B cell (primary cell): ENCODE results near the gene CFAP141. TPM values are rescaled to one million over a fixed set of nuclear protein-coding genes. Genes with fewer than 3 reads are reported as not detected.

Experiments
- ATAC-seq: fragments of 200-7000 bp; cut with Tn5 transposase; one replicate; pipeline ENCODE4 v1.10.0; 2021; ENCODE audit warnings: low read depth, mild to moderate bottlenecking, moderate number of reproducible peaks, moderate library complexity
- CTCF ChIA-PET: fragments of 350-600 bp; sonication (Branson Sonifier 250); formaldehyde crosslinking; loops from one replicate; lab custom pipeline; 2021; ENCODE audit warnings: antibody characterized with exemption, inconsistent platforms; lab: Charles Lee
- POLR2A ChIA-PET: fragments of 350-600 bp; sonication (Branson Sonifier 250); formaldehyde crosslinking; loops from one replicate; lab custom pipeline; 2021; ENCODE audit warnings: antibody characterized with exemption; lab: Charles Lee
- DNase-seq: peaks from one replicate; pipeline ENCODE4 v3.0.0; 2013
- H2AFZ ChIP-seq: 2 replicates; pipeline ENCODE4 v1.6.1; 2012; ENCODE audit warnings: mild to moderate bottlenecking, low read depth, low read length; ENCODE audit not compliant: insufficient read depth, poor library complexity, severe bottlenecking
- H3K27ac ChIP-seq, 2 donors: 1 replicate in 1 of 2; 2 replicates in 1 of 2; pipeline ENCODE4 v1.5.1; 2012 to 2013; ENCODE audit warnings: low read length in 2 of 2, mild to moderate bottlenecking in 2 of 2, moderate library complexity in 1 of 2
- H3K27me3 ChIP-seq, 4 experiments: fragments of 200-600 bp in 1 of 4; sonication (generic) in 1 of 4; replicated peaks in 1 of 4; 1 replicate in 2 of 4; 2 replicates in 2 of 4; pipeline versions ENCODE4 v1.6.1 to v1.7.0; 2013 to 2016; ENCODE audit warnings: low read length in 3 of 4, mild to moderate bottlenecking in 2 of 4, mixed read lengths in 1 of 4, moderate library complexity in 1 of 4; ENCODE audit not compliant: insufficient read depth in 4 of 4, control insufficient read depth in 3 of 4; ENCODE audit errors: control extremely low read depth in 1 of 4
- H3K36me3 ChIP-seq, 2 experiments: replicated peaks in 1 of 2; 1 replicate in 1 of 2; 2 replicates in 1 of 2; pipeline versions ENCODE4 v1.6.1 to v1.7.1; 2013; ENCODE audit warnings: low read length in 1 of 2; ENCODE audit not compliant: insufficient read depth in 2 of 2, control insufficient read depth in 1 of 2; ENCODE audit errors: control extremely low read depth in 1 of 2, extremely low read depth in 1 of 2
- H3K4me1 ChIP-seq, 2 donors: fragments of 200-600 bp in 1 of 2; sonication (generic) in 1 of 2; 1 replicate in 1 of 2; 2 replicates in 1 of 2; pipeline versions ENCODE4 v1.5.1 to v1.6.1; 2013 to 2017; ENCODE audit warnings: low read length in 2 of 2; ENCODE audit not compliant: control insufficient read depth in 2 of 2, insufficient read depth in 2 of 2
- H3K4me2 ChIP-seq: replicated peaks from 2 replicates; pipeline ENCODE3; 2012; ENCODE audit warnings: mild to moderate bottlenecking, low read depth, low read length; ENCODE audit not compliant: poor library complexity, severe bottlenecking
- H3K4me3 ChIP-seq, 5 experiments: fragments of 200-600 bp in 1 of 5; sonication (generic) in 1 of 5; 1 replicate in 3 of 5; 2 replicates in 2 of 5; pipeline versions ENCODE4 v1.5.1 to v1.7.0; 2011 to 2016; ENCODE audit warnings: low read length in 4 of 5, mild to moderate bottlenecking in 4 of 5, low read depth in 2 of 5, control low read depth in 1 of 5, moderate library complexity in 1 of 5; ENCODE audit not compliant: insufficient read depth in 1 of 5; ENCODE audit errors: control extremely low read depth in 1 of 5, extremely low read depth in 1 of 5
- H3K79me2 ChIP-seq: fragments of 200-600 bp; sonication (generic); one replicate; pipeline ENCODE4 v1.6.0; 2016; ENCODE audit warnings: low read length; ENCODE audit not compliant: control insufficient read depth, insufficient read depth
- H3K9ac ChIP-seq: fragments of 200-600 bp; sonication (generic); 2 replicates; pipeline ENCODE4 v1.6.1; 2017; ENCODE audit warnings: mild to moderate bottlenecking, low read length, moderate library complexity
- H3K9me3 ChIP-seq, 3 donors: one replicate each; pipeline versions ENCODE4 v1.6.1 to v1.7.1; 2013; ENCODE audit warnings: low read length in 2 of 3; ENCODE audit not compliant: control insufficient read depth in 2 of 3, insufficient read depth in 1 of 3; ENCODE audit errors: control extremely low read depth in 1 of 3
- H4K20me1 ChIP-seq: 2 replicates; pipeline ENCODE4 v1.6.0; 2012; ENCODE audit warnings: mild to moderate bottlenecking, low read length; ENCODE audit not compliant: insufficient read depth, control insufficient read depth, poor library complexity, severe bottlenecking
- H3K27ac Mint-ChIP-seq: one replicate; pipeline ENCODE4 v1.8.0; 2021; ENCODE audit warnings: mixed read lengths
- H3K27me3 Mint-ChIP-seq: one replicate; pipeline ENCODE4 v1.8.0; 2021; ENCODE audit warnings: mixed read lengths
- H3K4me1 Mint-ChIP-seq: one replicate; pipeline ENCODE4 v1.8.0; 2021; ENCODE audit warnings: mixed read lengths
- H3K4me3 Mint-ChIP-seq: one replicate; pipeline ENCODE4 v1.8.0; 2021; ENCODE audit warnings: mixed read lengths
- H3K9me3 Mint-ChIP-seq: one replicate; pipeline ENCODE4 v1.8.0; 2022; ENCODE audit warnings: mixed read lengths; ENCODE audit not compliant: insufficient read depth
- CTCF ChIP-seq: fragments of 200-600 bp; IDR thresholded peaks from one replicate; pipeline ENCODE4 v1.8.0; 2022; ENCODE audit warnings: antibody characterized with exemption, mild to moderate bottlenecking
- EZH2 ChIP-seq: IDR thresholded peaks from 2 replicates; pipeline ENCODE4 v1.6.1; 2012; ENCODE audit warnings: borderline replicate concordance, low read depth, mild to moderate bottlenecking, moderate library complexity, low read length; ENCODE audit not compliant: insufficient read depth, poor library complexity, severe bottlenecking
- whole genome bisulfite sequencing: methylation state at CpG from one replicate; pipeline ENCODE4 v1.1.5; 2013; ENCODE audit warnings: missing lambda C conversion rate; ENCODE audit not compliant: insufficient coverage; 5-methylcytosine and 5-hydroxymethylcytosine counted together
- intact Hi-C: fragments of 100-400 bp; cut with micrococcal nuclease; formaldehyde crosslinking; loops from one replicate; pipeline ENCODE4 v1.10.0; 2022
- polyA plus RNA-seq: library from polyadenylated mRNA; depleted of rRNA; stranded (reverse); fragments of >200 nt; gene quantifications from 2 replicates; pipeline ENCODE4 v1.2.3, GENCODE V29; 2012
- total RNA-seq, 2 donors: library from RNA; stranded (reverse); fragments of 120-200 nt in 1 of 2; gene quantifications; 1 replicate in 1 of 2; 2 replicates in 1 of 2; pipeline versions ENCODE4 v1.2.3 to v1.2.4, GENCODE V29; 2013 to 2022

Gene CFAP141
- total and polyA plus RNA-seq, 2 donors (not counting 1 experiment from before 2014, with no cell fraction given), result not detected

- ATAC-seq (no peak), DNase-seq (no peak)
- Histone ChIP-seq H3K27me3 (no peaks in the 10 kb centered on the region), H3K36me3 (peaks cover 12 to 51% of the 10 kb centered on the region in 2 experiments), H3K4me3 (no peak overlapping the region), H2AFZ (no peak overlapping the region), H3K4me1 (peaks cover 59 to 63% of the 10 kb centered on the region in 2 donors), H3K4me2 (peak overlapping the region; percentile 96), H3K9ac (peak overlapping the region; percentile 9), H3K79me2 (peaks cover 99% of the 10 kb centered on the region), H3K27ac (peak overlapping the region in 1 of 2 donors; percentile 94), H4K20me1 (peaks cover 81% of the 10 kb centered on the region), H3K9me3 (no peaks in the 10 kb centered on the region)
- H3K9me3 Mint-ChIP-seq, result no peaks in the 10 kb centered on the region
- H3K4me3 Mint-ChIP-seq, result peak overlapping the region; percentile 49
- H3K4me1 Mint-ChIP-seq, result peaks cover 75% of the 10 kb centered on the region
- CTCF ChIA-PET, result interaction anchor here (0.9 to 1.5 kb wide), 2 partner anchors 21 to 434 kb away, joined by 4 to 6 read pairs; no protein-coding TSS in a partner anchor
- intact Hi-C loops, result no loop called here
- H3K27ac Mint-ChIP-seq, result peak overlapping the region; percentile 69
- POLR2A ChIA-PET, result interaction anchor here (0.6 to 1.2 kb wide), 2 partner anchors 23 to 25 kb away, joined by 3 to 5 read pairs; partner anchors contain the start of gene NUP210L
- TF ChIP-seq EZH2 (no peak), CTCF (no peak)
- H3K27me3 Mint-ChIP-seq, result no peaks in the 10 kb centered on the region
- WGBS, result no CpG with 5 or more reads among the region's 2 CpGs
Observed at GRCh38 chr1:154178013-154178412, 28.1 kb downstream of the CFAP141 start.

GRCh38 chr1:154176337-154176736 lies 29.8 kb downstream of the CFAP141 start:
- Histone ChIP-seq H3K36me3 (peaks cover 28 to 68% of the 10 kb centered on the region in 2 experiments), H3K4me1 (peaks cover 52 to 55% of the 10 kb centered on the region in 2 donors), H3K9me3 (no peaks in the 10 kb centered on the region), H3K27ac (peak overlapping the region in 1 of 2 donors; percentile 94), H3K27me3 (no peaks in the 10 kb centered on the region), H4K20me1 (peaks cover 96% of the 10 kb centered on the region), H3K4me3 (no peak overlapping the region), H2AFZ (no peak overlapping the region), H3K79me2 (peaks cover 99% of the 10 kb centered on the region), H3K4me2 (peak overlapping the region; percentile 29), H3K9ac (no peak overlapping the region)
- no peak for ATAC-seq
- intact Hi-C loops, result no loop called here
- ChIA-PET POLR2A (interaction anchor here (0.7 kb wide), 1 partner anchor 18 kb away, joined by 6 read pairs; no protein-coding TSS in a partner anchor), CTCF (interaction anchor here (0.6 to 1.8 kb wide), 2 partner anchors 9 to 754 kb away, joined by 3 to 6 read pairs; no protein-coding TSS in a partner anchor)
- Mint-ChIP-seq H3K4me3 (peak overlapping the region; percentile 38), H3K4me1 (peaks cover 63% of the 10 kb centered on the region), H3K27me3 (no peaks in the 10 kb centered on the region), H3K9me3 (no peaks in the 10 kb centered on the region), H3K27ac (no peak overlapping the region)
- WGBS, result no CpG with 5 or more reads among the region's 2 CpGs
- TF ChIP-seq CTCF (no peak), EZH2 (no peak)
- DNase-seq, result no peak
